Activated CD8-positive, alpha-beta T cell treated with anti-CD3 and anti-CD28 coated beads, Interleukin-2, amount 10 ng/mL, durations not matched to agents 7 days and 5 days (primary cell): Measurements from ENCODE around the gene C2orf81. TPM values are rescaled to one million over a fixed set of nuclear protein-coding genes. Genes with fewer than 3 reads are reported as not detected.

Experiments
- ATAC-seq: fragments of 150-1000 bp; cut with Tn5 transposase; one replicate; pipeline ENCODE4 v1.10.0; 2021; ENCODE audit warnings: moderate library complexity
- CTCF ChIA-PET: fragments of 350-600 bp; sonication (Branson Sonifier 250); formaldehyde crosslinking; loops from one replicate; lab custom pipeline; 2021; ENCODE audit warnings: antibody characterized with exemption; lab: Charles Lee
- POLR2A ChIA-PET: fragments of 350-600 bp; sonication (Branson Sonifier 250); formaldehyde crosslinking; loops from one replicate; lab custom pipeline; 2021; ENCODE audit warnings: antibody characterized with exemption; lab: Charles Lee
- DNase-seq: peaks from one replicate; pipeline ENCODE4 v3.0.0-alpha.2; 2020
- H3K27ac Mint-ChIP-seq: one replicate; pipeline ENCODE4 v1.8.0; 2021; ENCODE audit warnings: mild to moderate bottlenecking, mixed read lengths
- H3K27me3 Mint-ChIP-seq: one replicate; pipeline ENCODE4 v1.8.0; 2021; ENCODE audit warnings: low read depth, mixed read lengths
- H3K36me3 Mint-ChIP-seq: one replicate; pipeline ENCODE4 v1.8.0; 2021; ENCODE audit warnings: low read depth, mixed read lengths
- H3K4me1 Mint-ChIP-seq: one replicate; pipeline ENCODE4 v1.8.0; 2021; ENCODE audit warnings: low read depth, mixed read lengths
- H3K4me3 Mint-ChIP-seq: one replicate; pipeline ENCODE4 v1.8.0; 2021; ENCODE audit warnings: mild to moderate bottlenecking, mixed read lengths
- H3K9me3 Mint-ChIP-seq: one replicate; pipeline ENCODE4 v1.8.0; 2022; ENCODE audit warnings: mixed read lengths; ENCODE audit not compliant: insufficient read depth
- total RNA-seq, 2 experiments: library from RNA; stranded (reverse); gene quantifications; one replicate each; pipeline ENCODE4 v1.2.3, GENCODE V29; 2021

Gene C2orf81
- total RNA-seq, 2 experiments from 2014 or later, result 1.5 TPM

DNA sequence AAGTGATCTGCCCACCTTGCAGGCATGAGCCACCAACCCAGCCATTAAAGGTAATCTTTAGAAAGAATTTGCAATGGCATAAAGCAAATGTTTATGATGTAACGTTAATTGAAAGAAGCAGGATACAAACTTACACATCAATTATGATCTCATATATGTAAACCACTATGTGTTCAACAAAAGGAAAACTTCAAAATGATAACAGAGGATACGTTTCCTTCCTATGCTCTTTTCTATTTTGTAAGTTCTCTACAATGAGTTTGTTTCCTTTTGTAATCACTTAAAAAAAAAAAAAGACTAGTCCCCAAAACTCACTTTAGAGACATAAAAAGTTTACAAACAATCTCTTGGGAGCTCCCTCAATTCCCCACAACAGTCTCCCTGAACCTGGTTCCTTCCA, 1.4 kb downstream of the C2orf81 start:
- POLR2A ChIA-PET, result no interaction called here
- H3K27ac Mint-ChIP-seq, result peak overlapping the region; percentile 5
- H3K36me3 Mint-ChIP-seq, result peaks cover 12% of the 10 kb centered on the region
- CTCF ChIA-PET, result interaction anchor here (1.0 kb wide), 1 partner anchor 166 kb away, joined by 3 read pairs; no protein-coding TSS in a partner anchor
- H3K9me3 Mint-ChIP-seq, result no peaks in the 10 kb centered on the region
- no peaks in the 10 kb centered on the region for H3K27me3 Mint-ChIP-seq
- no peak overlapping the region for H3K4me3 Mint-ChIP-seq
- H3K4me1 Mint-ChIP-seq, result peaks cover 40% of the 10 kb centered on the region
- ATAC-seq, result no peak
- no peak for DNase-seq

DNA sequence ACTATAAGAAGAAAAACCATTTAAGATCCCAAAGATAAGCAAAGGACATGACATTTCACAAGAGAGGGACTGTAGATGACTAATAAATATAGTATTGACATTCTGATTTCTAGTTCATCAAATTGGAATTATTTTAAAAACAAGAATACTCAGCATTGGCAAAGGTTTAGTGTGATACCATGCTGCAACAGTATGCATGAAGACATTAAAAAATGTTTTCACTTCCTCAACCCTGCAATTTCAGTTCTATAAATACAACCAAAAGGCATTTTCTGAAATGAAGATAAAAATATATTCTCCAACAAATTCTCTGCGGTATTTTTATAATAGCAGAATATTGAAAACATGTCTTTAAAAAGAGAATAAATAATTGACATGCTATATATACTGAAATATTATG, 2.1 kb downstream of the C2orf81 start:
- H3K4me3 Mint-ChIP-seq, result no peak overlapping the region
- H3K36me3 Mint-ChIP-seq, result peaks cover 8% of the 10 kb centered on the region
- ATAC-seq (no peak), DNase-seq (no peak)
- CTCF ChIA-PET, result interaction anchor here (0.9 to 1.0 kb wide), 2 partner anchors 27 to 112 kb away, joined by 3 read pairs; no protein-coding TSS in a partner anchor
- POLR2A ChIA-PET, result interaction anchor here (0.6 kb wide), 1 partner anchor 45 kb away, joined by 3 read pairs; no protein-coding TSS in a partner anchor
- H3K4me1 Mint-ChIP-seq, result peaks cover 43% of the 10 kb centered on the region
- no peaks in the 10 kb centered on the region for H3K27me3 Mint-ChIP-seq
- no peaks in the 10 kb centered on the region for H3K9me3 Mint-ChIP-seq
- H3K27ac Mint-ChIP-seq, result no peak overlapping the region

DNA sequence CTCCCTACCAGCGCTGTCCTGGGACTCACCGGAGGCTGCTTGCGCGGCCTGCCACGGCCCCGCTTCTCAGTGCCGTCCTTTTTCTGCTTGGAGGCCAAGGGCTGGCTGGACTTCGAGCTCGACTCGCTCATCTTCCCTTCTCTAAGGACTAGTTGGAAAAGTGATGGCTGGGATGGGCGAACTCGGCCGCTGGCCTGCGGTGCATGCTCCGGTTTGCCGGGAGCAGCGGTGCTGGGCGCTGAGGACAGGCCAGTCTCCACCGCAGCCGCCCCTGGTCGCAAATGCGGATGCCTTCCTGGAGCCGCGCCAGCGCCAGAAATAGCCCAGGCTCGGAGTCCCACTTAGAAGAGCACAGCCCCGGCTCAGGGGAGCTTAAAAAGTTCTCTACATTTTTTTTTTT, 3.1 kb downstream of the C2orf81 start:
- Mint-ChIP-seq H3K27me3 (no peaks in the 10 kb centered on the region), H3K4me3 (no peak overlapping the region), H3K4me1 (peaks cover 49% of the 10 kb centered on the region), H3K9me3 (no peaks in the 10 kb centered on the region), H3K36me3 (peaks cover 6% of the 10 kb centered on the region), H3K27ac (no peak overlapping the region)
- ChIA-PET CTCF (interaction anchor here (1.0 to 1.2 kb wide), 2 partner anchors 40 to 113 kb away, joined by 3 to 4 read pairs; partner anchors contain the start of gene WBP1), POLR2A (interaction anchor here (0.6 kb wide), 1 partner anchor 82 kb away, joined by 3 read pairs; no protein-coding TSS in a partner anchor)
- ATAC-seq (no peak), DNase-seq (no peak)

DNA sequence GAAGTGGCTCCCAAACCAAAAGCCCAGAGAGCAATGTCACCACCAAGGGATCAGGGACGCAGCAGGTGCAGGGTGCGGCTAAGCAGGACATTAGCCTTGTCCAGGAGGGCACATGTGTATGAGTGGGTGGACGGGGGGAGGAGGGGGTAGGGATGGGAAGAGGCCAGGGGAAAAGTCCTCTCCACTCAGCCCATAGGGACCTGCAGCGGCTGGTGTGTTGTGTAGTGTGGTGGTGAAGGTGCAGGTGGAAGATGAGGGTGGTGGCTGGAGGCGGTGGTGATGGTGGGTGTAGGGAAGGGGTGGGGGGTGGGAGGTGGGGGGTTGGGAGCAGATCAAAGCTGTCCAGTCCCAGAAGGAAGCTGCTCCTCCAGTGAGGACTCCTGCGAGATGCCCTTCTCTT, 3.7 kb downstream of the C2orf81 start:
- Mint-ChIP-seq H3K27ac (no peak overlapping the region), H3K4me1 (peaks cover 47% of the 10 kb centered on the region), H3K36me3 (peaks cover 4% of the 10 kb centered on the region), H3K4me3 (no peak overlapping the region), H3K27me3 (no peaks in the 10 kb centered on the region), H3K9me3 (no peaks in the 10 kb centered on the region)
- ATAC-seq, result no peak
- no peak for DNase-seq
- ChIA-PET CTCF (interaction anchor here (1.2 kb wide), 1 partner anchor 41 kb away, joined by 4 read pairs; the partner anchor contains the start of gene WBP1), POLR2A (no interaction called here)

DNA sequence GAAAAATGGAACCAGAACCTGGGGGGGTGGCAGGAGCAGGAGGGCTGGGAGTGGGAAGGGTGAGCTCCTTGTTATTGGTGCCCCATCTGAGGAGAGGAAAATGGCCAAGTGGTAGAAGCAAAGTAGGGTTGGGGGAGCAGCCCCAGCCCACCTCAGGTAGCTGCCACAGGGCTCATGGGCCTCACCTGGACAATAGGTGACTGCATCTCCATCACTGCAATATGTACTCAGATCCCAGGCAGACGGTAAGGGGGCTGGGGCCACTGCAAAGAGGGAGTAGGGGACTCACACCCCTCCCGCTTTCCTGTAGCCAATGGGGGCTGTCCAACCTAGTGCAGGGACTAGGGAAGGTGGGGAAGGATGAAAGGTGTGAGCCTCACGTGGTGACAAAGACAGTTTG, 4.2 kb downstream of the C2orf81 start:
- H3K36me3 Mint-ChIP-seq, result peaks cover 1% of the 10 kb centered on the region
- H3K27ac Mint-ChIP-seq, result no peak overlapping the region
- ChIA-PET CTCF (interaction anchor here (1.2 kb wide), 1 partner anchor 41 kb away, joined by 4 read pairs; the partner anchor contains the start of gene WBP1), POLR2A (no interaction called here)
- no peak for ATAC-seq
- DNase-seq, result no peak
- no peak overlapping the region for H3K4me3 Mint-ChIP-seq
- H3K4me1 Mint-ChIP-seq, result peaks cover 41% of the 10 kb centered on the region
- H3K27me3 Mint-ChIP-seq, result no peaks in the 10 kb centered on the region
- H3K9me3 Mint-ChIP-seq, result no peaks in the 10 kb centered on the region

DNA sequence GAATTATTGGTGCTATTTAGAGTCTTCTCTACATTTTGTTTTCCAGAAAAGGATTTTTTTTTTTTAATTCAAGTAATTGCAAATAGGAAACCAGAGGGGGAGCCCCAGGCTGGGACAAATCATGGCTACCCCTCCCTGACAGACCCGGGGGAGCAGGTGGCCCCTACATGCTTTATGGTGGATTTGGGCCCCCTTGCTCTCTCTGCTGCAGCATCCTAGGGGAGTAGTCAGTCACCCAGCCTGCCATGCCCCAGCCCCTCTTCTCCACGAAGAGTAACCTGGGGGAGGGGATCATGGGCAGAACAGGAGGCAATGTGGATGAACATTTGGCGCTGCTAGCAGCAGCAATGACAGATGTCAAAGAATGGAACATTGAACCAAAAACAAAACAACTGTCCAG, 4.6 kb downstream of the C2orf81 start:
- Mint-ChIP-seq H3K4me3 (no peak overlapping the region), H3K27me3 (no peaks in the 10 kb centered on the region), H3K4me1 (peaks cover 37% of the 10 kb centered on the region), H3K9me3 (no peaks in the 10 kb centered on the region), H3K36me3 (no peaks in the 10 kb centered on the region), H3K27ac (no peak overlapping the region)
- ChIA-PET POLR2A (no interaction called here), CTCF (interaction anchor here (1.2 kb wide), 1 partner anchor 42 kb away, joined by 4 read pairs; the partner anchor contains the start of gene WBP1)
- DNase-seq (no peak), ATAC-seq (no peak)

DNA sequence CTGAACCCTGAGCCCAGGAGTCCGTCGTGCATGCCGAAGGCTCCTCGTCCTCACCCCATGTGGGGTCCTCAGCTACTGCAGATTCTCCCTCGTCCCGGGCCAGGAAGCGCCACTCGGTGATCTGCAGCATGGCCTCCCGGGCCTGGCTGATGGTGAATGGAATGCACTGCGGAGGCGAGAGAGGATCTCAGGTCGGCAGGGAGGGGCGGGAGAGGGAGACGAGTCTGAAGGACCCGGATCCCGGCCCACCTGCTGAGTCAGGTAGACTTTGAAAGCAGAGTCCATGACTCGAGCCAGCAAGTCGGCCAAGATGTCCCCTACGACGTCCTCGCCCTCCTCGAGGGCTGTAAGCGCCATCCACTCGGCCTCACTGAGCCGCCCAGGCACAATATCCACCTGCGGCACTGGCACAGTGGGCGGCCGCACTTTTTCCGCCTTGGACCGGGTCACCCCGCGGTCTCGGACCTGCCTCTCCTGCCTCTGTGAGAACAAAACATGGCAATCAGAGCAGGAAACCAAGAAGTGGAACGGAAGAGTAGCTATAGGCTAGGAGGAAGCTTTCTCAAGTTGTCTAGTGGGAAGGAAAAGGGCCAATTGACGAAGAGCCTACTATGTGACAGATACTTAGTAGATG, 5.5 kb downstream of the C2orf81 start:
- ChIA-PET CTCF (no interaction called here), POLR2A (interaction anchor here (1.1 kb wide), 1 partner anchor 39 kb away, joined by 3 read pairs; the partner anchor contains the start of gene INO80B)
- H3K27me3 Mint-ChIP-seq, result no peaks in the 10 kb centered on the region
- H3K27ac Mint-ChIP-seq, result no peak overlapping the region
- DNase-seq, result no peak
- H3K4me1 Mint-ChIP-seq, result peaks cover 32% of the 10 kb centered on the region
- no peaks in the 10 kb centered on the region for H3K9me3 Mint-ChIP-seq
- H3K36me3 Mint-ChIP-seq, result no peaks in the 10 kb centered on the region
- no peak for ATAC-seq
- H3K4me3 Mint-ChIP-seq, result no peak overlapping the region

DNA sequence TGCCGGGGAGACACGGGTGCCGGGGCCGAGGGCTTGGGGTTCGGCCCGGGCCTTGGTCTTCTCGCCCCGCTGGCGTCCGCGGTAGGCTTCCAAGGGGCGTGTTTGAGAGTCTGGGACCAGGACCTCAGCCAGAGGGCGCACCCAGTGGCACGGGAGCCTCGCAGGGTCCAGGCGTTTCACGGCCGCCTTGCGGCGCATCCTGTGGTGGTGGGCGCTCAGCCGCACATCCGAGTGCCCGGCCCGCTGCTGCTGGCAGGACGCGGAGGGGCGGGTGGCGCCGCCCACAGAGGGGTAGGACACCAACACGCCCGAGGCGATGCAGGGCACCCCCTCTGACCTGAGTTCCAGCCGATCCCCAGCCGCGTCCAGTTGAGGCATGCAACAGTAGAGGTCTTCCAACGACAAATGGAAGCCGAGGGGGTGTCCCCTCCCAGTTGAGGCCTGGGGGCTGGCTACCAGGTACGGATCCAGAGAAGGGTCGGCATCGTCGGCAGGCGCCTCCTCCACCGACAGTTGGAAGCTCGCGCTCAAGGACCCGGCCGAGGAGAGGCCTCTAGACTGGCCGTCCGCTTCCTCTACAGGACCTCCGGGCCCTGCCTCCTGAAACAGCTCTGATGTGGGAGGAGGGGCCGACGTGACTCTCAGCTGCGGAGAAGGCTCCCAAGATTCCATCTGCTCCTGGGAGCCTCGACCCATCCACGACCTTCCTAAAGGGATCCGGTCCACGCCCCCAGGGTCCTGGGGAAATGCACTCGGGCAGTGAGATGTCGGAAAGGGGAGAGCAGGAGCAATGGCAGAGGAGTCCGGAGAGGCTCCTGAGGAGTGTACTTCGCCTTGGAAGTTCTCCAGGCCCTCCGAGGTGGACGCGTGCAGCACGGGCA, 6.3 kb downstream of the C2orf81 start:
- ChIA-PET POLR2A (interaction anchor here (0.8 to 1.1 kb wide), 2 partner anchors 18 to 39 kb away, joined by 3 to 6 read pairs; partner anchors contain the start of gene INO80B), CTCF (interaction anchor here (1.1 kb wide), 2 partner anchors 14 to 24 kb away, joined by 3 to 5 read pairs; no protein-coding TSS in a partner anchor)
- ATAC-seq, result peak; percentile 55
- peaks cover 27% of the 10 kb centered on the region for H3K4me1 Mint-ChIP-seq
- H3K36me3 Mint-ChIP-seq, result no peaks in the 10 kb centered on the region
- no peaks in the 10 kb centered on the region for H3K27me3 Mint-ChIP-seq
- H3K4me3 Mint-ChIP-seq, result no peak overlapping the region
- H3K9me3 Mint-ChIP-seq, result no peaks in the 10 kb centered on the region
- DNase-seq, result no peak
- no peak overlapping the region for H3K27ac Mint-ChIP-seq

DNA sequence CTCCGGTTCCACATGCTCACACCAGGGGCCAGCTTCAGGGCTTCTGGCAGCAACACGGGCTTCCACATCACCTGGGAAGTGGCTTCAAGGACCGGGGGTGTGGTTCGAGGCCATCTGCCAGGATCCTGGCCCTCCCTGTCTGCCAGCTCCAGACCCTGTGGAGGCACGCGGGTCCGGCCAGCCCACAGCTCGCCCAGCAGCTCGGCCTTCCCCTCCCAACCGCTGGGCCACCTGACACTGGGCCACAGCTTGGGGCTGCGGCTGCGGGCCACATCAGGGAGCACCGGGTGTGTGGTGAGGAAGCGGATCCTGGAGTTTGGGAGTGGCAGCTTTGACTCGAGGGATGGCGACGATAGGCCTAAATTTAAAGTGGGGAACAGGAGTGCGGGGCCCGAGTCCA, 7.0 kb downstream of the C2orf81 start:
- Mint-ChIP-seq H3K27me3 (no peaks in the 10 kb centered on the region), H3K27ac (no peak overlapping the region), H3K36me3 (no peaks in the 10 kb centered on the region), H3K4me1 (peaks cover 24% of the 10 kb centered on the region), H3K9me3 (no peaks in the 10 kb centered on the region), H3K4me3 (peak overlapping the region; percentile 31)
- CTCF ChIA-PET, result interaction anchor here (1.1 to 1.4 kb wide), 3 partner anchors 15 to 165 kb away, joined by 3 to 5 read pairs (median 3); no protein-coding TSS in a partner anchor
- ATAC-seq (no peak), DNase-seq (no peak)
- POLR2A ChIA-PET, result interaction anchor here (0.8 to 1.2 kb wide), 2 partner anchors 18 to 45 kb away, joined by 3 to 6 read pairs; no protein-coding TSS in a partner anchor

DNA sequence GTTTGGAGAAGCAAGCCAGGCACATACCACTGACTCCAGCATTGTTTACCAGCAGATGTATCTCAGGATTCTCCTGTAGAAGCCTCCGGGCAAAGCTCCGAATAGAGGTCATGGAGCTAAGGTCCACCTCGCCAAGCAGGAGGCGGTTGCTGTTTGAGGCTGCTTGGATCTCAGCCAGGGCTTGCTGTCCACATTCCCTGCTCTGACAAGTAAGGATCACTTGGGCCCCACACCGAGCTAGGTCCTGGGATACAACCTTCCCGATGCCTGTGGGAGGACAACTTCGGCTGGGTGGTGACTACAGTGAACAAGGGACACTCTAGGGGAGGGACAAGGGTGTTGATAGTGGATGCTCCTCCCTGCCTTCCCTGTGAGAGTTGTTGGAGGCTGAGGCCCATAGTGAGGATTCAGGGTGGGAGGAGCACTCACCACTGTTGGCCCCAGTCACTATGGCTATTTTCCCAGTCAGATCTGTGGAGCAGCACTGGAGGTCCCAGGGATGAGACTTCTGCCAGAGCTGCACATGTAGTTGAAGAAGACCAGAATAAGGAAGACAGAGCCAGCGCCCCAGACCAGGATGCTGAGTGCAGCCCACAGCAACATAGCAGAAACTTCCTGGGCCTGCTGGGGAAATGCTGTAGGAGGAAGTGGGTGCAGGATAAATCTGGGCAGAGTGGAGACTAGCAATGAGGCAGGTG, 8.3 kb downstream of the C2orf81 start:
- H3K4me3 Mint-ChIP-seq, result no peak overlapping the region
- ChIA-PET CTCF (interaction anchor here (0.9 to 1.4 kb wide), 4 partner anchors 20 to 164 kb away, joined by 3 read pairs; partner anchors contain the start of gene MOGS), POLR2A (interaction anchor here (1.2 kb wide), 1 partner anchor 46 kb away, joined by 3 read pairs; no protein-coding TSS in a partner anchor)
- DNase-seq (no peak), ATAC-seq (no peak)
- no peaks in the 10 kb centered on the region for H3K36me3 Mint-ChIP-seq
- H3K27me3 Mint-ChIP-seq, result peaks cover 5% of the 10 kb centered on the region
- H3K27ac Mint-ChIP-seq, result no peak overlapping the region
- H3K9me3 Mint-ChIP-seq, result no peaks in the 10 kb centered on the region
- H3K4me1 Mint-ChIP-seq, result peaks cover 24% of the 10 kb centered on the region

DNA sequence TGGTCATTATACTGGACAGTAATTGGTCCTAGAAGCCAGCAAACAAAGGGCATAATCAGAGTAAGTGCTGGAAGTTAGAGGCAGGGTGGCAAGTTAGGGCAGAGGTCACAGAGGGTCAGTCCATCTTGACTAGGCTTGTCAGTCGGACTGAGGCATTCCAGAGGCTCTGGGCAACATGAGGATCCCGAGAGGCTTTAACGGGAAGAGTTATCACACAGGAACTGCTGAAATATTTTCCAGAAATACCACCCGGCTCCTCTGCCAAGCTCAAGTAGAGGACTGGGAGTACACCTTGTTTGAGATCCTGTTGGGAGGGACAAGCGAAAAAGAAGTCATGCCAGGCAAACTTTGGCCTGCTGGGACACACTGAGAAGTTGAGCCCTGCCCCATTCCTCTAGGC, 13.7 kb downstream of the C2orf81 start:
- ATAC-seq (no peak), DNase-seq (no peak)
- Mint-ChIP-seq H3K4me1 (no peaks in the 10 kb centered on the region), H3K9me3 (no peaks in the 10 kb centered on the region), H3K27ac (no peak overlapping the region), H3K36me3 (no peaks in the 10 kb centered on the region), H3K27me3 (peaks cover 12% of the 10 kb centered on the region), H3K4me3 (no peak overlapping the region)
- CTCF ChIA-PET, result interaction anchor here (1.4 kb wide), 2 partner anchors 16 to 158 kb away, joined by 4 to 5 read pairs; no protein-coding TSS in a partner anchor
- POLR2A ChIA-PET, result no interaction called here
